Measurements from ENCODE around the gene MCCD1.
A peak's percentile ranks its signal among the peaks of the same experiment; 100 is the strongest.

MCCD1 gene

DNA sequence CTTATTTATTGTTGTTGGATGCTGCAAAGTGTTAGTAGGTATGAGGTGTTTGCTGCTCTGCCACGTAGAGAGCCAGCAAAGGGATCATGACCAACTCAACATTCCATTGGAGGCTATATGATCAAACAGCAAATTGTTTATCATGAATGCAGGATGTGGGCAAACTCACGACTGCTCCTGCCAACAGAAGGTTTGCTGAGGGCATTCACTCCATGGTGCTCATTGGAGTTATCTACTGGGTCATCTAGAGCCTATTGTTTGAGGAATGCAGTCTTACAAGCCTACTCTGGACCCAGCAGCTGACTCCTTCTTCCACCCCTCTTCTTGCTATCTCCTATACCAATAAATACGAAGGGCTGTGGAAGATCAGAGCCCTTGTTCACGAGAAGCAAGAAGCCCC is 18.8 kb upstream of the MCCD1 start:
- DNase-seq (ENCODE audit: low read depth in 3 of 3): no peak

DNA sequence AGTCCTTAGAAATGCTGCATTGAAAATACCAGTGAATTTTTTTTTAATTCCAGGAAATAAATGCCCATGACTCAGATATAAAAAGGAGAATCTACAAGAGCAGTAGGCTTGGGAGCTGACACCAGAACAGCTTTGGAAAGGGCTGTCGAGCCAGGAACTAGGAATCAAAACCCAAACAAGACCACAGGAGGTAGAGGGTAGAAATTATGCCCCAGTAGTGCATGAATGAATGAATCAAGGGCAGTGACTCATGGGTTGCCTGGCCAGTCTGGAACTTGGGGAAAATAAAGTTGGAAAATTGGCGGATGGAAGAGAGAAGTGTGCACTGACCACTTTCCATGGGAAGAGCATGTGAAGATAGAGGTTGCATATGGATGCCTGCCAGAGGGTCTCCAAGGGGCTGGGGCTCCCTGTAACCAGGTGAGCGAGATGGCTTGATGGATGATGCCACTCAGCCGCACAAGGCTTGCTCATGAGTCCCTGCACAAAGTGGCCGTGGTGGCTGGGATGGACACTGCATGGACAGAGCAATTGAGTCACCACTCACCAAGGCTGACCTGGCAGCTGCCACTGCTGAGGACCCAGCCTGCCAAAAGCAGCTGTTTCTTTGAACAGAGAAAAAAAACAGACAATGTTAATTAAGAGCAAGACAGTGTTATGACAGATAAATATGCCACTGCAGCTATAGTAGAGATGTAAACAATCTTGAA is 15.2 kb upstream of the MCCD1 start:
- no peak for DNase-seq (ENCODE audit: low read depth in 3 of 3)

DNA sequence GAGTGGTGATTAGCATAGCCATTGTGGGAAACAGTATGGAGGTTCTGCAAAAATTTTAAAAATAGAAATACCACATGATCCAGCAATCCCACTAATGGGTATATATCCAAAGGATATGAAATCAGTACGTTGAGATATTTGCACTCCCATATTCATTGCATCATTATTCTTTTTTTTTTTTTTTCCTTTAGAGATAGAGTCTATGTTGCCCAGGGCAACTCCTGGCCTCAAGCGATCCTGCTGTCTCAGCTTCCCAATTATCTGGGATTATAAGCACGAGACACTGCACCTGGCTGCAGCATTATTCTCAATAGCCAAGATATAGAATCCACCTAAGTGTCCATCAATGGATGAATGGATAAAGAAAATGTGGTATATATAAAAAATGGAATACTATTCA is 6.9 kb upstream of the MCCD1 start:
- DNase-seq (ENCODE audit: low read depth in 3 of 3): no peak

DNA sequence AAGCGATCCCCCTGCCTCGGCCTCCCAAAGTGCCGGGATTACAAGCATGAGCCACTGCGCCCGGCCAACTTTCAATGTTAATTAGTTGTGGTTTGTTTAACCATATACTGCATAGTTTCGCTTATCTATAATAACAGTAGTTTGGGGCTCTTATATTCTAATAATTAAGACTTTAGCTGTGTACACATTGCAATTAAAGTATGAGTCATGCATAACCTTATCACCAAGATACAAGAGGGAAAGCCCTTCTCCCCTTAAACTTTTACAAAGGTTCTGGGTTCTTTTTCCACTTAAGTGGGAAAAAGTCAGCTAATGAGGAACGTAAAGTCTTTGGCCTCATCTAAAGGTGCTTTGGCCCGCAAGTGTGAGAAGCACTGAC is 3.2 kb upstream of the MCCD1 start:
- no peak for DNase-seq (ENCODE audit: low read depth in 3 of 3)

DNA sequence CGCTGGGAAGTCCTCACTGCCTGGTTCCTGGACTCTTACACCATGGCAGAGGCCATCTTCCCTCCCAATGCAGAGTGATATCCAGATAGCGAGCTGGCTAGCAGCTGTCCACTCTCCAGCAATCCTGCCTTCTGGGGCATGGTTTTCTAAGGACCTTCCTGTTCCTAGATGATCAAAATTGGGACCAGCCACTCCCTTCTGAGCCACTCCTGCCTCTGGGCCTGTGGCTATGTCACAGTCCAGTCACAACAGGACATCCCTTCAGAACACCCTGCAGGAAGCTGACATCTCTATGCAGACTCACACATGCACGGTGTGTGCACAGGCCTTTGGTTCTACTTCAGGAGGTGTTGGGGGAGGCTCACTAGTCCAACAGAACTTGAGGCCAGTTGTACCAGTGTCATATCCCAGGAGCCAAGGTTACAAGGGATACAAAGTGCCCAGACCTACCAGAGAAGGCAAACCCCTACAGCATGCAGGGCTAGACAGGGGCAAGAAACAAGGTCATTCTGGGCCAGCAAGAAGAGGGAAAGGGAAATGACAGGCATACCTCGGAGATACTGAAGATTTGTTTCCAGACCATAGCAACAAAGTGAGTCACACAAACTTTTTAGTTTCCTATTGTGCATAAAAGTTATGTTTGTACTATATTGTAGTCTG is 2.7 kb upstream of the MCCD1 start:
- no peak for DNase-seq (ENCODE audit: low read depth in 3 of 3)

DNA sequence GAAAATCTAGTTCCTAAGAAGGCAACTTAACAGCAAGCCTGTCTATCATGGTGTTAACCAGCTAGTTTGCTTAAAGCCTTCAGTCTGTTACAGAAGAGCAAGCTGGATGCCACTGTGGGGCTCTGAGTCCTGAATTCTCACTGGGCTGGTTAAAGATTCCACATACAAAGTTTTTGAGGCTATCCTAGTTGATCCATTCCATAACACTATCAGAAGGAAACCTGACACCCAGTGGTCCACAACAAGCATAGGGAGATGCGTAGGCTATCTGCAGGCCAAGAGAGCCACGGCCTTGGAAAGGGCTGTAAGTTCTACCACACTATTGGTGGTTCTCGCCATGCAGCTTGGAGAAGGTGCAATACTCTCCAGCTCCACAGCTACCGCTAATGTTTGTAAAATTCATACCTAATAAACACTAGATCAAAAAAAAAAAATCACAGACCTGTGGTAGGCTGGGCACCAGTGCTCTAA is 420 bp upstream of the MCCD1 start:
- DNase-seq (ENCODE audit: low read depth in 3 of 3): no peak

DNA sequence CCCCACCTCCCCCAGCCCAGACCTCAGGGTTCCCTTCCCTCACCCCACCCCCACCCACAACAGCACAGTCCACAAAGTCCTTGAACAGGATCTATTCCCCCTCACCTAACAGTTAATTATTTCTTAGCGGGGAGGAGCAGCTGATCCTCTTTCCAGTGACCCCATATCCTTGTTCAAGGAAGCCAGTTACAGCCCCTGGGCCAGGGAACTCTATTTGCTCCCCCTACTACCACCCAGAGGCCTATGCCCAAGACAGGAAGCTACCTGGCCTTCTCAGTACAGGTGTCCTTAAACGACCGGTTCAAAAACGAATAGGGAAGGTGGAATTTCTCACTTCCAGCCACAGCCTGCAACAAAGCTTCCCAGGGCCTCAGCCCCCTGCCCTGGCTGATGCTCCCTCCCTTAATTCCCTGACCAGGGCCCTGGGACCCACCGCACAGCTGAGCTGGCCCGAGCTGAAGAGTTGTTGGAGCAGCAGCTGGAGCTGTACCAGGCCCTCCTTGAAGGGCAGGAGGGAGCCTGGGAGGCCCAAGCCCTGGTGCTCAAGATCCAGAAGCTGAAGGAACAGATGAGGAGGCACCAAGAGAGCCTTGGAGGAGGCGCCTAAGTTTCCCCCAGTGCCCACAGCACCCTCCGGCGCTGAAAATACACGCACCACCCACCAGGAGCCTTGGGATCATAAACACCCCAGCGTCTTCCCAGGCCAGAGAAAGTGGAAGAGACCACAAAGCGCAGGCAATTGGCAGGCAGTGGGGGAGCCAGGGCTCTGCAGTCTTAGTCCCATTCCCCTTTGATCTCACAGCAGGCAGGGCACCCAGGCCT is 778 bp downstream of the MCCD1 start:
- no peak for DNase-seq (ENCODE audit: low read depth in 3 of 3)

DNA sequence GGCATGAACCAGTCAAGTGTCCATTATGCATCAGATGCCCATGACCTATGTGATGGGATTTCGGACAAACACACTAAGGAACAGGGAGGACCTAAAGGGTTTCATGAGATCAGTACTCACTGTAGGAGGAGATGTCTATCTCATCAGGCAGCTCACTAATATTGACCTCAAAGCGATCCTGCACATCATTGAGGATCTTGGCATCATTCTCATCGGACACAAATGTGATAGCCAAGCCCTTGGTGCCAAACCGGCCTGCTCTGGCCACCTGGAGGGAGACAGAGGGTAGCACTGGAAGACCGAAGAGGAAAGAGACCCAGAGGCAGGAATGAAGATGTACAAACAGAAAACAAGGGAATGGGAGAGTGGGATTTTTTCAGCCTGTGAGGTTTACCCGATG is 1.9 kb downstream of the MCCD1 start:
- DNase-seq (ENCODE audit: low read depth in 3 of 3): no peak

DNA sequence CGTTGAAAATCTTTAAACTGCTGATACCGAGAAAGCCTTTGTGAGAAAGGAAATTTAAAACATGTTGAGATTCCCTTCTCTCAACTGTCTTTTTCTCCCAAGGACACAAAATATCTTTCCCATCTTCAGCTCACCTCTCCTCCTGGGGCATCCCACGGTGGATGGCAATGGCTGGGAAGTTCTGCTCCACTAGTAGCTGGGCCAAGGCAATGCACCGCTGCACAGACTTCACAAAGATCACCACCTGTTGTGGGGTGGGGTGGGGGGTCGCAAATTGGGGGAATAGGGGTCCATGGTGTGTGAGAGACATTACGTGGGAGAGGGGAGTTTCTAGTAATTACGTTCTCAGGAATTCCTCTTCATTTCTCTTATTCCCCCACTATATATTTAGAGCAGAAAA is 2.4 kb downstream of the MCCD1 start:
- DNase-seq (ENCODE audit: low read depth in 3 of 3): no peak

DNA sequence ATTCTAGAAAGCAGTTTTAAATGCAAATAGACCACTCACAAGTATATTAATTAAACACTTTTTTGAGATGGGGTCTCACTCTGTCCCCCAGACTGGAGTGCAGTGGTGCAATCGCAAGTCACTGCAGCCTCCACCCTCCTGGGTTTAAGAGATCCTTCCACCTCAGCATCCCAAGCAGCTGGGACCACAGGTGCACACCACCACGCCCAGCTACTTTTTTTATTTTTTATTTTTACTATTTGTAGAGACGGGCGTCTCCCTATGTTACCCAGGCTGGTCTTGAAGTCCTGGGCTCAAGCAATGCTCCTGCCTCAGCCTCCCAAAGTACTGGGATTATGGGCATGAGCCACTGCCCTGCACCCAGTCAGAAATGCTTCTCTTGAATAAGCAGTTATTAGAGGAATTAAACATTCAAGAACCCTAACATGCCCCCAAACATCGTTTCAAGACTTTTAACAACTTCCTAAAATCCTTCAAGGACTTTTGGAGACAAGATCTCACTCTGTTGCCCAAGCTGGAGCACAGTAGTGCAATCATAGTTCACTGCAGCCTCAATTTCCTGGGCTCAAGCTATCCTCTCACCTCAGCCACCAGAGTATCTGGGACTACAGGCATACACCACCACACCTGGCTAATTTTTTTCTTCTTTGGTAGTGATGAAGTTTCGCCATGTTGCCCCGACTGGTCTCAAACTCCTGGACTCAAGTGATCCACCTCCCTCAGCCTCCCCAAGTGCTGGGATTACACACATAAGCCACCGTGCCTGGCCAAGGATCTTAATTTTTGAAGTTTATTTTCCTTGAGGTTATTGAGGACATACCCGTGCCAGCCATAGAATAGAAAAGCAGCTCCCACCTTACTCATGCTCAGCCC is 3.2 kb downstream of the MCCD1 start:
- DNase-seq (ENCODE audit: low read depth in 3 of 3): no peak

DNA sequence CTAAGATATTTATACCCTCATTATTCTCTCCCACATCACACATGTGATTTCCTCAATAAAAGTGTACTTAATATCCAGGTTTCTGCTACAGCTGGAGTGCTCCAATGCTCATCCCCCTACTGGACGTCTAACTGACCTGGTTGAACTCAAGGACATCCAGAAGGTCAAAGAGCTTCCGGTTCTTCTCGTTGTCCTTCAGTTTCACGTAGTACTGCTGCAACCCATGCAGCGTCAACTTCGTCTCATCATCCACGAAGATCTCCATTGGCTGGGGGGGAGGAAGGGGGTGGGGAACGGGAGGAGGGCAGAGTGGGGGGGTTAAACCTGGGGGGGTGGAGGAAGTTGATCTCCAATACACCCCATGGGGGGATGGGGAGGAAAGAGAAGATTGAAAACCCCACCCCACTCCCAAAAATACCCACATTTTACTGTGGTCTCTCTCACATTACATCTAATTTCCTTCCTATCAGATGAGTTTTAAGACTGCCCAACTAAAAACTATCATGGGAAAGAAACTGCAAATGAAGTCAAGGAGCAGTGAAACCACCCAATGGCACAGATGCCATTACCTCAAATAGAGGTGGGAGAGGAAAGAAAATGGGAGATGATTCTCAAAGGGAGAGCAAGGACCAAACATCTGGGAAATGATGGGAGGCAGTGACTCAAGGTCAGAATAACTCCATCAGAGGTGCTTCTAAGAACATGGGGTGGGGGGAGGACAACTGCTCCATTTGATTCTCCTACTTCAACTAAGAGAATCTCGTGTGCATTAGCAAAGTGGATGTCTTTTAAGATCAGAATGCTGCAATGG is 4.1 kb downstream of the MCCD1 start:
- no peak for DNase-seq (ENCODE audit: low read depth in 3 of 3)

DNA sequence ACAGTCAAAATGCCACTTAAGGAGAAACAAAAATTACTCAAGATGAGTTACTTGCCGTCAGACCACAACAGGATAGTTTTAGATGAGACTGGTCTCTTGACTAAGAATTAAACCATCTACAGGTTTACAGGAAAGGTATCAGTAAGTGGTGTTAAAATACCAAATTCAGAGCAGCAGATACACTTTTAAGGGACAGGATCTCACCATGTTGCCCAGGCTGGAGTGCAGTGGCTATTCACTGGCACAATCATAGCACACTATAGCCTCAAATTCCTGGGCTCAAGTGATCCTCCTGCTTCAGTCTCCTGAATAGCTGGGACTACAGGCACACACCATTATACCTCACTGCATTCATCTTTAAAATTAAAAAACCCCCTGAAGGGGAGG is 4.7 kb downstream of the MCCD1 start:
- no peak for DNase-seq (ENCODE audit: low read depth in 3 of 3)

DNA sequence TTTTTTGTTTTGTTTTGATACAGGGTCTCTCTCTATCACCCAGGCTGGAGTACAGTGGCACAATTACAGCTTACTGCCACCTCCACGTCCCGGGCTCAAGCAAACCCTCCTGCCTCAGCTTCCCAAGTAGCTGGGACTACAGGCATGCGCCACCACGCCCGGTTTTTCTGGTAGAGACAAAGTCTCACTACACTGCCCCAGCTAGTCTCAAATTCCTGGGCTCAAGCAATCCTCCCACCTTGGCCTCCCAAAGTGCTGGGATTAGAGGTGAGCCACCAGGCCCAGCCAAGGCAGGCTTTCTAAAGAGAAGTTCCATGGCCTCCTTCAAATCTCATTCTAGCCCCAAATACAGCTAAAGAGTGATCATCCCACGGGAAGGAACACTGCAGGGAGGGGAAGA is 5.2 kb downstream of the MCCD1 start:
- no peak for DNase-seq (ENCODE audit: low read depth in 3 of 3)

DNA sequence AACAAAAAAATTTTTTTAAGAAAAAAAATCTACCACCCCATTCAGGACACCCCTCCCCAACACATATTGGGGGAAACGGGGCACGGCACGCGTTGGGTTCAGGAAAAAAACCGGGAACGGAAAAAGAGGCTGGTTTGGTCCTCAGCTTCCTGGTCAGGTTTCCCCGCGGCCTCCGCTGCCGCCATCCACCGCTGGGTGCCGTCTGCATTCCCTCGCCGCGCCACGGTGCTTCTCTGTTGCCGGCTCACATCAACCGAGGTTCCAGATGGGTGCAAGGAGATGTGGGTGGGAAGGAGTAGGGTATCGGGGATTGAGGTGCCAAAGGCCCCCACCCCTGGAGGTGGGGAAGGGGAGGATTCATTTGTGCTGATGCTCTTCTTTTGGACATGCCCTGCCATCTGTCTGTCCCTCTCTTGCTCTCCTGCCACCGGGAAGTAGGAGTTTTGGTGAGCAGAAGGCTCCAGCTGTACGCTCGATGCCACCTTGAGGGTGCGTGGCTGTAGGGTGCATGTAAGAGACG is 5.8 kb downstream of the MCCD1 start:
- no peak for DNase-seq (ENCODE audit: low read depth in 3 of 3)

DNA sequence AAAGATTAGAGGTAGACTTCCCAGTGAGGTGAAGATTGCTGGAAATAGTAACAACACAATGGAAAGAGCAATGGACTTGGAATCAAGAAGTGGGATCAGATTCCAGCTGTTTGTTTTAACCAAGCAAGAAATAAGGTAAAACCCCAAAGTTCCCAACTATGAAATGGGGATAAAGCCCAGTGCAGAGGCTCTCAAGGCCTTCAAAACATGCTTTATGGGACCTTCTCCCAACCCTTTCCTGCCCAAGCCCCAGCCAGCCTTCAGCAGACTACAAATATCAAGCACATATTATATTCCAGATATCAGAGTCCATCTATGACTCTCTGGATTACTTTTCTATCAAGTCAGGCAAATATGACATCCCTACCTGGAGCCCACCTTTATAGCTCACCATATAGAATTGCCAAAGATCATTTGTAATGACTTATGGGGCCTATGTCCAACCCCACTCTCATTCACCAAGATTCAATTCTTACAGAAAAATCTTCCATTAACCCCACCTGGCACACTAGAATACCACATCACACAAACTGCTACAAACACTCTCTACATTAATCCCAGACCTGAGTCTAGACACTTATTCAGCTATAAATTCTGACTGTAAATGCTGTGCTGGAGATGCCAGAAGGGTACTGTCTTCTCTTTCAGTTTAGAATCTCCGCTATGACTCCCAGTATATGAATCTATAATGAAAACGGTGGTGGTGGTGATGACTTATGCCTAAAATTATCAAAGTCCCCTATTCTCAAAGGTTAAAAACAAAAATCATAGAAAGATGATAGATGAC is 7.0 kb downstream of the MCCD1 start:
- DNase-seq (ENCODE audit: low read depth in 3 of 3): no peak

DNA sequence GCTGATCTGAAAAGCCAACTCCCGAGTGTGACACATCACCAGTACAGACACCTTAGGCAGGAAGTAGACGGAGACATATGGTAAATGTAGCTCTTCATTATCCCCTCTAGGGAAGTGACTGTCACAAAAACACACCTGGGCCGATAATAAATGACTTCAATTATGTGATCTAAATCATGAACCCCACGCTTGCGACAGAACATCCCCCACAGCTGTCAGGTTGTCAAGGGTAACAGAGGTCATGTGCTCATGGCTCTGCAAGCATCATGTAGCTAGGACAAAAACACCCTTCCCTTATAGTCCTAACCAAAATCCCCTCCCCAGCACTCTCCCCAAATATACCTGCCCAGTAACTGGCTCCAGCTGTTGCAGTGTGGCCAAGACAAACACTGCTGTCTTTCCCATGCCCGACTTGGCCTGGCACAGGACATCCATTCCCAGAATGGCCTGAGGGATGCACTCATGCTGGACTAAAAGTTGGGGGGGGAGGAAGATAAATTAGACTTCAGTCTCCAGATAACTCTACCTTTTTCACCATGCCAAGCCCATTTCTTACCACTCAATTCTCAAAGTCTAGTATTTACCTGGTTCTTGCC is 10.1 kb downstream of the MCCD1 start:
- DNase-seq (ENCODE audit: low read depth in 3 of 3): no peak

DNA sequence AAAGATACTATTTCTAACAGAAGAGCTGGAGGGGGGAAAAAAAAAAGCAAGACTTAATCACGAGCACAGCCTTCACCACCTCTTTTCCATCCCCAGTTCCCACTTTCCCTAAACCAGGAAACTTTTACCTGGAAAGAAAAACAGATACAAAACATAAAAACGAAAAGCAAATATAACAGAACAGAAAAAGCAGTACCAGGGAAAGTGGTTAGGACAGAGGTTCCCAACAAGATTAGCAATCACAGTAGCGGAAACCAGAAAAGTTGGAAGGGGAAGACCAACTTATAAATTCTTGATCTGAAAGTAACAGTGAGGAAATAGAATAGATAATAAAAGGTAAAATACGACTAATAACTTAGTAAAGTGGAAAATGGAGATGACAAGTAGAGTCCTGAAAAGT is 11.9 kb downstream of the MCCD1 start:
- no peak for DNase-seq (ENCODE audit: low read depth in 3 of 3)

DNA sequence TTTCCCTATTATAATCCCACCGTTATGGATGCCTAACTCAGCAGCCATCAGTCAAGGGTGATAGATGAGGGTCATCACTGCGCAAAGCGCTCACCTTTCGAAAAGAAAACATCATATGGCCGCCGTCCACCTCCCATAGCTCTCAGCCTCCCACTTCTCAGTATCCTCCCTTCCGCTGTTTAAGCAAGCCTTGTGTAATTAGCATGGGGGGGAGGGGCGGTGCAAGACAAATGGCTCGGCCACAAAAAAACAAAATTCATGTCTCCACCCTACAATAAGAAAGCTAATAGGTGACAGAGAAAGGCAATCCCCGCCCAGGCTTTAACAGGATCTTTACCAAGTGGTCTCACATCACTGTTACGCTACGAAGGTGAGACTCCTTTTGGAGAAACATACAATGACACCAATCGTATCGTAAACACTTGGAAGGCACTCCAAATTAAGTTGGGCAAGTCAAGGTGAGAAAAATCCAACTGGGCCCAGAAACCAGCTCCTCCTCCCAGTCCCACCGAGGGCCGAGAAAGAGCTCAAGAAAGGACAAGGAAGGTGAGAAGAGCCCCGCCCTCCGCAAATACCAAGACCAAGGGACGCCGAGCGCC is 12.4 kb downstream of the MCCD1 start:
- peak in 2 of 3 experiments; percentile 46 to 58 for DNase-seq (ENCODE audit: low read depth in 3 of 3)

Data from stimulated activated CD4-positive, alpha-beta T cell treated with anti-CD3 and anti-CD28 coated beads, TNF-alpha, amount 100 ng/mL, for 24 hours (primary cell).